ENCODE results near the gene EFNA5.
"Not testable (repeated sequence)": the region's sequence is repeated elsewhere in the genome, so short reads cannot be mapped to it uniquely, and the experiment has no call there.

EFNA5 gene

DNA sequence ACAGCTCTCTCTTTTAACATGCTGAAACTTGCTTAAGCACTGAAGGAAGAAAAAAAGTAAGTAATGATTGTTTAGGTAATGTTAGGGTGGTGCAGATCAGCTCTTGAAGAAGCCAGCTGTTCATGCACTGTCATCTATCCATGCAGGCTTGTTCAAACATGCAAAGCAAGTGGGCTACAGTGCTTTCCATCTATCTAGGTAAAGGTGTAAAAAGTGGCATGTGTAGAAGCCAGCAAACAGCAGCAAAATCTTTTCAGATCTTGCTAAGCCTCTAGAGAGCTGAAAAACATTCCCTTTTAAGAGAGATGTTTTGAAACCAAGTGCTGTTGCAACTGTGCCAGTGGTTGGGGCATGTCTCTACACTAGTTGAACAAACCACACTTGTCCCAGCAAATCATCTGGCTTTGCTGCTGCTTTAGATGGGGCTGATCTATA lies 214.4 kb downstream of the EFNA5 start:
- H3K4me3 ChIP-seq (ENCODE audit: low read length), result no peak overlapping the region
- no peak overlapping the region for H3K9ac ChIP-seq (ENCODE audit: low read length)
- H3K79me1 ChIP-seq (ENCODE audit: low read length), result peaks cover 6% of the 10 kb centered on the region
- peak overlapping the region; percentile 29 for H3K18ac ChIP-seq (ENCODE audit: low read length)
- no peak overlapping the region for H3K23ac ChIP-seq (ENCODE audit: low read length)
- H3K27me3 ChIP-seq (ENCODE audit: insufficient read depth, low read length, poor library complexity), result no peaks in the 10 kb centered on the region
- H3K79me2 ChIP-seq (ENCODE audit: control insufficient read depth, insufficient read depth, low read length), result no peaks in the 10 kb centered on the region
- no peak overlapping the region for H4K8ac ChIP-seq (ENCODE audit: low read depth, low read length)
- H2BK120ac ChIP-seq (ENCODE audit: low read depth, low read length), result no peak overlapping the region
- no peak overlapping the region for H2AK5ac ChIP-seq (ENCODE audit: low read length)
- H3K56ac ChIP-seq (ENCODE audit: low read length), result no peak overlapping the region
- H4K5ac ChIP-seq (ENCODE audit: low read length), result no peak overlapping the region
- no peak overlapping the region for H2BK15ac ChIP-seq (replicated peaks; ENCODE audit: low read depth)
- no peak for DNase-seq
- H3K36me3 ChIP-seq (ENCODE audit: control insufficient read depth, insufficient read depth, low read length), result no peaks in the 10 kb centered on the region
- H3K4me2 ChIP-seq (ENCODE audit: low read length), result no peak overlapping the region
- H3K4ac ChIP-seq (ENCODE audit: low read depth, low read length), result no peak overlapping the region
- H3K4me1 ChIP-seq (ENCODE audit: control insufficient read depth, low read depth, low read length), result peaks cover 8% of the 10 kb centered on the region
- no peak overlapping the region for H3K27ac ChIP-seq (ENCODE audit: low read depth, low read length)
- no peak overlapping the region for H2BK5ac ChIP-seq (ENCODE audit: low read length)

DNA sequence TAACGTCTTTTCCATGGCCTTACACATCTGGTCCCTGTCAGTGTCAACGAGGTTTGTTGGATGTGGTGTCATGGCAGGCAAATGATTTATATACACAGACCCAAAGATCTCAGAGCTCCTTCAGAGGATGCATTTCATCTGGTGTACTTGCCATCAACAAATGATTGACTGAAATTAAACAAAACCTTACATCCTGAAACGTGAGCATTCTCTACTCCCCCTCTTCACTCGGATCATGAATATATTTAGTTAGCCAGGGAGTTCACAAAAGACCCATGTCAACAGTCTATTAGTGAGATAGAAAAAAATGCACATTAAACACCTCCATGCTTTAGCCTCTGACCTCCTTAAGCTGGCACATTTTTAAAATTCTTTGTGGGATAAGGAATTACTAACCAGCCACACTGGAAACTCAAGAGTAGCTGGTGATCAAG lies 215.6 kb downstream of the EFNA5 start:
- no peak overlapping the region for H3K56ac ChIP-seq (ENCODE audit: low read length)
- no peak overlapping the region for H2AK5ac ChIP-seq (ENCODE audit: low read length)
- no peak overlapping the region for H3K27ac ChIP-seq (ENCODE audit: low read depth, low read length)
- no peak overlapping the region for H3K4ac ChIP-seq (ENCODE audit: low read depth, low read length)
- no peaks in the 10 kb centered on the region for H3K79me2 ChIP-seq (ENCODE audit: control insufficient read depth, insufficient read depth, low read length)
- WGBS (ENCODE audit: extremely low coverage, insufficient coverage, low lambda C conversion rate), result no CpG with 5 or more reads among the region's 4 CpGs
- H3K18ac ChIP-seq (ENCODE audit: low read length), result no peak overlapping the region
- peaks cover 6% of the 10 kb centered on the region for H3K79me1 ChIP-seq (ENCODE audit: low read length)
- H3K23ac ChIP-seq (ENCODE audit: low read length), result no peak overlapping the region
- H4K8ac ChIP-seq (ENCODE audit: low read depth, low read length), result no peak overlapping the region
- H2BK15ac ChIP-seq (replicated peaks; ENCODE audit: low read depth), result no peak overlapping the region
- H3K36me3 ChIP-seq (ENCODE audit: control insufficient read depth, insufficient read depth, low read length), result no peaks in the 10 kb centered on the region
- no peak overlapping the region for H3K4me3 ChIP-seq (ENCODE audit: low read length)
- no peaks in the 10 kb centered on the region for H3K27me3 ChIP-seq (ENCODE audit: insufficient read depth, low read length, poor library complexity)
- H4K5ac ChIP-seq (ENCODE audit: low read length), result no peak overlapping the region
- no peak overlapping the region for H2BK120ac ChIP-seq (ENCODE audit: low read depth, low read length)
- DNase-seq, result peak; percentile 71
- no peak overlapping the region for H3K4me2 ChIP-seq (ENCODE audit: low read length)
- H2BK5ac ChIP-seq (ENCODE audit: low read length), result no peak overlapping the region
- H3K9ac ChIP-seq (ENCODE audit: low read length), result no peak overlapping the region
- H3K4me1 ChIP-seq (ENCODE audit: control insufficient read depth, low read depth, low read length), result peaks cover 12% of the 10 kb centered on the region

DNA sequence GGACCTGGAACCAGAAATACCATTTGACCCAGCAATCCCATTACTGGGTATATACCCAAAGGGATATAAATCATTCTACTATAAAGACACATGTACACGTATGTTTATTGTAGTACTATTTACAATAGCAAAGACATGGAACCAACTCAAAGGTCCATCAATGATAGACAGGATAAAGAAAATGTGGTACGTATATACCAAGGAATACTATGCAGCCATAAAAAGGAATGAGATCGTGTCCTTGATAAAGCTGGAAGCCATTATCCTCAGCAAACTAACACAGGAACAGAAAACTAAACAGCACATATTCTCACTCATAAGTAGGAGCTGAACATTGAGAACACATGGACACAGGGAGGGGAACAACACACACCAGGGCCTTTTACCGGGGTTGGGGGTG lies 218.9 kb downstream of the EFNA5 start:
- H3K4me1 ChIP-seq (ENCODE audit: control insufficient read depth, low read depth, low read length); H2BK5ac ChIP-seq (ENCODE audit: low read length); H3K36me3 ChIP-seq (ENCODE audit: control insufficient read depth, insufficient read depth, low read length); H3K4me3 ChIP-seq (ENCODE audit: low read length); H2AK5ac ChIP-seq (ENCODE audit: low read length); H3K18ac ChIP-seq (ENCODE audit: low read length); H2BK120ac ChIP-seq (ENCODE audit: low read depth, low read length); H3K79me1 ChIP-seq (ENCODE audit: low read length); H2BK15ac ChIP-seq (replicated peaks; ENCODE audit: low read depth); H3K27ac ChIP-seq (ENCODE audit: low read depth, low read length); H4K5ac ChIP-seq (ENCODE audit: low read length); H3K23ac ChIP-seq (ENCODE audit: low read length); H3K56ac ChIP-seq (ENCODE audit: low read length); H3K9ac ChIP-seq (ENCODE audit: low read length); H3K79me2 ChIP-seq (ENCODE audit: control insufficient read depth, insufficient read depth, low read length); H3K4ac ChIP-seq (ENCODE audit: low read depth, low read length); H4K8ac ChIP-seq (ENCODE audit: low read depth, low read length); H3K27me3 ChIP-seq (ENCODE audit: insufficient read depth, low read length, poor library complexity); DNase-seq; H3K4me2 ChIP-seq (ENCODE audit: low read length): not testable (repeated sequence)
- no CpG with 5 or more reads among the region's 4 CpGs for WGBS (ENCODE audit: extremely low coverage, insufficient coverage, low lambda C conversion rate)

- no CpG with 5 or more reads among the region's 3 CpGs for WGBS (ENCODE audit: extremely low coverage, insufficient coverage, low lambda C conversion rate)
- Histone ChIP-seq H4K5ac (ENCODE audit: low read length) (no peak overlapping the region), H3K27me3 (ENCODE audit: insufficient read depth, low read length, poor library complexity) (no peaks in the 10 kb centered on the region), H3K4me1 (ENCODE audit: control insufficient read depth, low read depth, low read length) (peaks cover 9% of the 10 kb centered on the region), H3K56ac (ENCODE audit: low read length) (no peak overlapping the region), H2BK15ac (replicated peaks; ENCODE audit: low read depth) (no peak overlapping the region), H2AK5ac (ENCODE audit: low read length) (no peak overlapping the region), H3K18ac (ENCODE audit: low read length) (no peak overlapping the region), H4K8ac (ENCODE audit: low read depth, low read length) (no peak overlapping the region), H2BK5ac (ENCODE audit: low read length) (no peak overlapping the region), H3K4ac (ENCODE audit: low read depth, low read length) (no peak overlapping the region), H3K4me3 (ENCODE audit: low read length) (no peak overlapping the region), H3K36me3 (ENCODE audit: control insufficient read depth, insufficient read depth, low read length) (no peaks in the 10 kb centered on the region), H3K9ac (ENCODE audit: low read length) (no peak overlapping the region), H3K27ac (ENCODE audit: low read depth, low read length) (no peak overlapping the region), H3K4me2 (ENCODE audit: low read length) (no peak overlapping the region), H3K79me1 (ENCODE audit: low read length) (peaks cover 5% of the 10 kb centered on the region), H3K79me2 (ENCODE audit: control insufficient read depth, insufficient read depth, low read length) (peaks cover 2% of the 10 kb centered on the region), H3K23ac (ENCODE audit: low read length) (no peak overlapping the region), H2BK120ac (ENCODE audit: low read depth, low read length) (no peak overlapping the region)
- DNase-seq, result no peak
Measured at GRCh38 chr5:107451028-107451427, 219.7 kb downstream of the EFNA5 start.

DNA sequence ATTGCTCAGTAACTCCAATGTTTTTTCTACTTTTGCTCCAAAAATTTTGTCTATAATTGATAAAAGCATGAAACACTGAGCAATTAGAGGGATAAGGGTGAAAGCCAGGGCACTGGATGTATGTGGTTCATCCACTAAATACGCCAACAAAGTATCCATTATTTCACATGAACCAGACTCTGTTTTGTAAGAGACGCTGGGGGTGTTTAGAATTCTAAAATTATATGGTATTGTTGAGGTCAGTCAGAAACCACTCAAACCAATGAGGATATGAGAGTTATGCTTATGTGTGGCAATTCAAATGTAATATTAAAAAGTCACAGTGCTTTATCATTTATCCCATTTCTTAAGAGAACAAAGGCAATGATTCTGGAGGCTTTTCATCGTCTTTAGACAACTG lies 220.2 kb downstream of the EFNA5 start:
- no peak overlapping the region for H2BK120ac ChIP-seq (ENCODE audit: low read depth, low read length)
- WGBS (ENCODE audit: extremely low coverage, insufficient coverage, low lambda C conversion rate), result no CpG with 5 or more reads among the region's 3 CpGs

GRCh38 chr5:107449369-107449768 lies 221.4 kb downstream of the EFNA5 start:
- no peak overlapping the region for H4K8ac ChIP-seq (ENCODE audit: low read depth, low read length)
- H3K4me2 ChIP-seq (ENCODE audit: low read length), result no peak overlapping the region
- H2BK15ac ChIP-seq (replicated peaks; ENCODE audit: low read depth), result no peak overlapping the region
- no CpG with 5 or more reads among the region's 3 CpGs for WGBS (ENCODE audit: extremely low coverage, insufficient coverage, low lambda C conversion rate)
- H3K27me3 ChIP-seq (ENCODE audit: insufficient read depth, low read length, poor library complexity), result no peaks in the 10 kb centered on the region
- no peak overlapping the region for H2BK5ac ChIP-seq (ENCODE audit: low read length)
- no peak overlapping the region for H3K23ac ChIP-seq (ENCODE audit: low read length)
- no peak overlapping the region for H3K9ac ChIP-seq (ENCODE audit: low read length)
- DNase-seq, result no peak
- no peak overlapping the region for H4K5ac ChIP-seq (ENCODE audit: low read length)
- H3K79me1 ChIP-seq (ENCODE audit: low read length), result peaks cover 4% of the 10 kb centered on the region
- no peak overlapping the region for H3K56ac ChIP-seq (ENCODE audit: low read length)
- no peak overlapping the region for H2AK5ac ChIP-seq (ENCODE audit: low read length)
- H3K18ac ChIP-seq (ENCODE audit: low read length), result no peak overlapping the region
- H3K36me3 ChIP-seq (ENCODE audit: control insufficient read depth, insufficient read depth, low read length), result no peaks in the 10 kb centered on the region
- no peak overlapping the region for H3K4ac ChIP-seq (ENCODE audit: low read depth, low read length)
- H3K79me2 ChIP-seq (ENCODE audit: control insufficient read depth, insufficient read depth, low read length), result peaks cover 4% of the 10 kb centered on the region
- no peak overlapping the region for H3K4me3 ChIP-seq (ENCODE audit: low read length)
- H3K4me1 ChIP-seq (ENCODE audit: control insufficient read depth, low read depth, low read length), result peaks cover 4% of the 10 kb centered on the region
- no peak overlapping the region for H3K27ac ChIP-seq (ENCODE audit: low read depth, low read length)
- H2BK120ac ChIP-seq (ENCODE audit: low read depth, low read length), result no peak overlapping the region

More for the DNA sequence above, 220.2 kb downstream of the EFNA5 start:
- H3K27ac ChIP-seq (ENCODE audit: low read depth, low read length), result no peak overlapping the region
- no peak overlapping the region for H2BK15ac ChIP-seq (replicated peaks; ENCODE audit: low read depth)
- H3K79me2 ChIP-seq (ENCODE audit: control insufficient read depth, insufficient read depth, low read length), result peaks cover 2% of the 10 kb centered on the region
- no peak for DNase-seq
- H3K23ac ChIP-seq (ENCODE audit: low read length), result no peak overlapping the region
- H2BK5ac ChIP-seq (ENCODE audit: low read length), result no peak overlapping the region
- no peak overlapping the region for H3K18ac ChIP-seq (ENCODE audit: low read length)
- H3K4me2 ChIP-seq (ENCODE audit: low read length), result no peak overlapping the region
- no peak overlapping the region for H4K8ac ChIP-seq (ENCODE audit: low read depth, low read length)
- no peaks in the 10 kb centered on the region for H3K36me3 ChIP-seq (ENCODE audit: control insufficient read depth, insufficient read depth, low read length)
- no peaks in the 10 kb centered on the region for H3K27me3 ChIP-seq (ENCODE audit: insufficient read depth, low read length, poor library complexity)
- H3K79me1 ChIP-seq (ENCODE audit: low read length), result peaks cover 5% of the 10 kb centered on the region
- H3K4me1 ChIP-seq (ENCODE audit: control insufficient read depth, low read depth, low read length), result peaks cover 9% of the 10 kb centered on the region
- no peak overlapping the region for H3K56ac ChIP-seq (ENCODE audit: low read length)
- no peak overlapping the region for H2AK5ac ChIP-seq (ENCODE audit: low read length)
- no peak overlapping the region for H3K9ac ChIP-seq (ENCODE audit: low read length)
- H3K4me3 ChIP-seq (ENCODE audit: low read length), result no peak overlapping the region
- no peak overlapping the region for H3K4ac ChIP-seq (ENCODE audit: low read depth, low read length)
- no peak overlapping the region for H4K5ac ChIP-seq (ENCODE audit: low read length)

Data from mesendoderm (in vitro differentiated cells).